ENCODE data around the gene TGFBR3.

DNA sequence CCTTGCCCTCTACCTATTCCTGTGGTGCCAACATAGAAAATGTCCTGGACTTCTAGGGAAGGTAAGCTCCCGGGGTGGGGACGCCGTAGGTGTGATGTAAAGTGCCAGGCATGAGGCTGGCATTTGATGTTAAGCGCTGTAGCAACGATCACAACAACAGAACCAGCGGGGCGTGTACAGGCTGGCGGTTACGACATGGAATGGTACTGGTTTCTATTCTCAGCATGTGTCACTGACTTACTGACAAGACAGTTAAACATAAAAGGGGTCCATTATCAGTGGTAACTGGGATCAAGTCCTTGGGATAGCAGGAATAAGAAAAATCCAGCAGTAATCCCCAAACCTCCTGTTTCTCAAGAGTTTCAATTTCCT lies 58.9 kb downstream of the TGFBR3 start:
- TF ChIP-seq EZH2 (IDR thresholded peaks at IDR 0.05; ENCODE audit: insufficient read depth, poor library complexity, severe bottlenecking) (no peak), EZH2phosphoT487 (IDR thresholded peaks at IDR 0.05; ENCODE audit: insufficient read depth, low read depth) (no peak)

All from GM23248 (cell line).